NOMO-1 treated with DMSO at 0.1 percent for 48 hours (cell line): ENCODE data around the gene BCAR1.
A peak's percentile ranks its signal among the peaks of the same experiment; 100 is the strongest.
"Not testable (repeated sequence)": the region's sequence is repeated elsewhere in the genome, so short reads cannot be mapped to it uniquely, and the experiment has no call there.

Source experiments
- DNase-seq: peaks from one replicate; lab custom pipeline; 2025; ENCODE audit not compliant: unreplicated experiment; lab: John Stamatoyannopoulos, UW

Gene BCAR1, protein sequence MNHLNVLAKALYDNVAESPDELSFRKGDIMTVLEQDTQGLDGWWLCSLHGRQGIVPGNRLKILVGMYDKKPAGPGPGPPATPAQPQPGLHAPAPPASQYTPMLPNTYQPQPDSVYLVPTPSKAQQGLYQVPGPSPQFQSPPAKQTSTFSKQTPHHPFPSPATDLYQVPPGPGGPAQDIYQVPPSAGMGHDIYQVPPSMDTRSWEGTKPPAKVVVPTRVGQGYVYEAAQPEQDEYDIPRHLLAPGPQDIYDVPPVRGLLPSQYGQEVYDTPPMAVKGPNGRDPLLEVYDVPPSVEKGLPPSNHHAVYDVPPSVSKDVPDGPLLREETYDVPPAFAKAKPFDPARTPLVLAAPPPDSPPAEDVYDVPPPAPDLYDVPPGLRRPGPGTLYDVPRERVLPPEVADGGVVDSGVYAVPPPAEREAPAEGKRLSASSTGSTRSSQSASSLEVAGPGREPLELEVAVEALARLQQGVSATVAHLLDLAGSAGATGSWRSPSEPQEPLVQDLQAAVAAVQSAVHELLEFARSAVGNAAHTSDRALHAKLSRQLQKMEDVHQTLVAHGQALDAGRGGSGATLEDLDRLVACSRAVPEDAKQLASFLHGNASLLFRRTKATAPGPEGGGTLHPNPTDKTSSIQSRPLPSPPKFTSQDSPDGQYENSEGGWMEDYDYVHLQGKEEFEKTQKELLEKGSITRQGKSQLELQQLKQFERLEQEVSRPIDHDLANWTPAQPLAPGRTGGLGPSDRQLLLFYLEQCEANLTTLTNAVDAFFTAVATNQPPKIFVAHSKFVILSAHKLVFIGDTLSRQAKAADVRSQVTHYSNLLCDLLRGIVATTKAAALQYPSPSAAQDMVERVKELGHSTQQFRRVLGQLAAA

GRCh38 chr16:75251280-75252048, at the start of gene BCAR1:
Gene BCAR1 (minus strand): TSS chr16:75251624. CDS start chr16:75251482, 142 bp downstream.
- DNase-seq = peak; percentile 64

- no peak for DNase-seq
Observed at GRCh38 chr16:75298267-75298666, 46.8 kb upstream of the BCAR1 start.

GRCh38 chr16:75296606-75297005, 45.2 kb upstream of the BCAR1 start:
- no peak for DNase-seq

GRCh38 chr16:75294773-75295459, 43.5 kb upstream of the BCAR1 start:
- no peak for DNase-seq

DNA sequence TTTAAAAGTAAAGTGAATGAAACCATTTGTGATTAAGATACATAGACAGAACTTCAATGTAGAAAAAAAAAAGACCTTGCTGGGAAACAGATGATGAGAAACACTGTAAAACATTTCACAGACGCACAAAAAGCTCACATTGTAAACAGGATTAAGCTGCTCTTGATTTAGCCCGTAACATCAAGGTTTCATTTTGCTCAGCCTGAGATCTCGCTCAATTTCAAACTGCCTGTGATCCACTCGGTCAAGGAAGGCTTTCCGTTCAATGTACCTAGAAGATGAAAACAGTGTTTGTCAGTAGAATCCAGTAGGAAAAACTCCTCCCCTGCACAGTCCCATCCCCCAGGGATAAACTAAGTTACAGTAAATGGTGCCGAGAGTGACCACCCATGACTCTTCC, 42.3 kb upstream of the BCAR1 start:
- no peak for DNase-seq

DNA sequence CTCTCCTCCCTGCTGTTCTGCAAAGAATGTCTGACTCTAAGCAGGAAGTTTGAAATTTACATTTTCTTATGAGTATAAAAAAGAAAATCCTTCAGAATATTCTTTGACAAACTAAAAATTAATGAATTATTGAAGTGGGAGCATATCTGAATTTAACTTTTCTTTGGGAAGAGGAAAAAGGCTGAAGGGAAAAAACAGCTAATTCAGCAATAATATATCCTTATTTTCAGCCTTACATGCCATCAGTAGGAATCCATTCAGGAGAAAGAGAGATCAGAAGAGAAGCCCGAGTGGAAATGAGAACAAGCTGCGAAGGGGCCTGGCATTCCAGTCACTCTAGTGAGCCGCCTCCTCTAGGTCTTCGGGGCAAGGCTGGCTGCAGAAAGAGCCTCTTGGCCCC, 41.7 kb upstream of the BCAR1 start:
- no peak for DNase-seq

DNA sequence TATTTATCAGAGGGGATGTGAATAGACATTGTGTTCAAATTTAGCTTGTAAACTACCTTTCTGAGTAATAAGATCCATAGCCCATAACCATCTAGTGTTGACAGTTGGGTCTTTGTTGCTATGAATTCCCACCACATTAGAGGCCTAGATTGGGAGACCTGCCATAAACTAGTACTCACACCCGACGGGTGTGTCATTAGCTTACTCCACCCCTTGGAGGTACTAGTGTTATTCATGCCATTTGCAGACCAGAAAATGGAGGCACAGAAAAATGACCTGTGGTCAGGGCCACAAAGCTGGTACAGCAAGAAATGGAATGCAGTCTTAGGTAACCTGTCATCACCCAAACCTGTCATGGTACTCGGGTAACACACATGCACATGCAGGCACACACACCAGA, 41.3 kb upstream of the BCAR1 start:
- no peak for DNase-seq

DNA sequence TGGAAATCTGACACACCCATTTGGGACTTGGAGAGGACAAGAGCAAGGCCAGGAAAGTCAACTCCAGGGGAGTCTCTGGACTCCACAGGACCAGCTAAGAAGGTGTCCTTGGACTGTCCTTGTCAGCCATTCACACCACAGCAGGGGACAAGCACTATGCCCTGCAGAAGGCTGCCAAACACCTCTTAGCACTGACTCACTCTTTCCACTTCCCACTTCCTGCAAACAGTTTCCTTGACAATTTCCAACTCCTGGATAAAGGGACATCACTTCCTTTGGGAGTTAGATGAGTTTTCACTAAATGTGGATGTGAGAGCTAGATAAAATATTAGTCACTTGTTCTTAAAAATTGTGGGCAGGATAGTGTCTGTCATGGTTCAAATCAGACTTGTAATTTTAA, 37.8 kb upstream of the BCAR1 start:
- DNase-seq = no peak

DNA sequence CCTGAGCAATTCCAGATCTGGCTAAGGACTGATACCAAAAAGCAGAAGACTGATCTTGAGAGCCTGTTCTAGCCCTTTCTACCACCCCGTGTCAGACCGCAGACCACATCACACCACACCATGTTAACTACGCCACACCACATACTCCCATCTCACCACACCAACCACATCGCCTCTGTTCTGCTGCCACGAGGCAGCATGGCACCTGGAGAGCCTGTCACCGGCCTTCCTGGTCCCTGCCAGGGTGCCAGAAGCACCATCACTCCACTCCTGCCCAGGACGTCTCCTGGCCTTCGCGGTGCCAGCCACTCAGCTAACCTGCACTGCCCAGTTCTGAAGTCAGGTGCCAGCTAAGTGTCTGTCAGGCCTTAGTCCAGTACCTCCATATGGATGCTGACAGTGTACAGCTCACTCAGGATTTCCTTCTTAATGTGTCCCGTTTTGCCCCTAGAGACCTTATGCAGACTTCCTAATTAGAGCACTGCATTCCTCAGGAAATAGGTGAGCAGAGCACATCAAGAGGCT, 37.2 kb upstream of the BCAR1 start:
- DNase-seq = no peak

DNA sequence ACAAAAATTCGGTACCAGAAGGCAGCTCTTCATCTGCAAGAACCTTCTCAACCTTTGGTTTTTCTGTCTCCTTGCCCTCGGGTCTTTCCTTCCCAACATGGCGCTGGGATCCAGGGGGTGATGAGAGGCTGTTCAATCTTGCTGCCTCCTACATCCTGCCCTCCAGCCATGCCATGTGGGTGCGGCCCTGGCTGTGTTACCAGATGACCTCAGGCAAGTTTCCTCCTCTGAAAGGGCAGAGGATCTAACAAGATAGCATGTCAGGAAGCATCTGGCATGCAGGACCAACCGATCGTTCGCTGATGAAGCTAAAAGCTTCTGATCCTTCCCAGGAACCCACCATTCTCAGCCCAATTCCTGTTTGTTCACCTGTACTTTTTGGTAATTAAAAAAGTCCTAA, 36.8 kb upstream of the BCAR1 start:
- DNase-seq = no peak

- no peak for DNase-seq
Observed at GRCh38 chr16:75287708-75288107, 36.3 kb upstream of the BCAR1 start.

DNA sequence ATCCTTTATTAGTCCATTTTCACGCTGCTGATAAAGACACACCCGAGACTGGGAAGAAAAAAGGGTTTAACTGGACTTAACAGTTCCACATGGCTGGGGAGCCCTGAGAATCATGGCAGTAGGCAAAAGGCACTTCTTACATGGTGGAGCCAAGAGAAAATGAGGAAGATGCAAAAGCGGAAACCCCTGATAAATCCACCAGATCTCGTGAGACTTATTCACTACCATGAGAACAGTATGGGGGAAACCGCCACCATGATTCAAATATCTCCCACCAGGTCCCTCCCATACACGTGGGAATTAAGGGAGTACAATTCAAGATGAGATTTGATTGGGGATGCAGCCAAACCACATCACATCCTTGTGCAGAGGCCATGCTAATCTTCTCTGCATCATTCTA, 35.0 kb upstream of the BCAR1 start:
- DNase-seq = no peak

DNA sequence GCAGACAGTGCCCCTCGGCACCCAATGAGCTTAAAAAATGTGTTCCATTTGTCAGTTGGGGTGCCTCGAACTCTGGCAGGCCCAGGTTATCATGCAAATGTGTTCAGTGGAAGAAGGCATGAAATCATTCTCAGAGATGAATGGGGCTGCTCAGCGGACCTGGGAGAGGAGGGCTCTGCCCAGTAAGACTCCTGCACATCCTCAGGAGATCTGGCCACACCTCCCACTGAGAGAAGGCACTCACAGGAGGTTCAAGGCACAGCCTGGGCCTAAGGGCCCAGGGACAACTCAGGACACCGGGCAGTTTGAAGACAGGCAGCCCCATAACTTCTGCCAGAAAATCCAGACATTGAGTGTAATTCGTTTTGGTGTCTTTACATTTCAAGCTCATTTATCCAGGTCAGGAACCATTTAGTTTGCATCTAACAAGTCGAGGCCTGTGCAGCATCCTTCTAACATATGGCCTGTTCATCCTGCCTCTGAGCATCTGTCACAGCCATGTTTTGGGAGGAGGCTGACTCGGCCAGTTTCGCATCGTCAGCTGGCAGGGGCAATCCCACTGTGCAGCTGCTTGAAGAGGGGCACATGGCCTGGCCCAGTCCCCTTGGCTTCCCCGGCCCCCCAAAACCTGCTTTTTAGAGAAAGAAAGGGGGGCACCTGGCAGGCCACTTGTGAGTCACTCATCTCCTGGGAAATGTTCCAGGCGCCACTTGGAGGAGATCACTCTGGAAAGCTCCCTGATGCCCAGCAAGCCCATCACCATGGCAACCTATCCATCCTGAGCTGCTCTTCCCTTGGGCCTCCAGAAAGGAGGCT, 31.2 kb upstream of the BCAR1 start:
- DNase-seq = no peak

DNA sequence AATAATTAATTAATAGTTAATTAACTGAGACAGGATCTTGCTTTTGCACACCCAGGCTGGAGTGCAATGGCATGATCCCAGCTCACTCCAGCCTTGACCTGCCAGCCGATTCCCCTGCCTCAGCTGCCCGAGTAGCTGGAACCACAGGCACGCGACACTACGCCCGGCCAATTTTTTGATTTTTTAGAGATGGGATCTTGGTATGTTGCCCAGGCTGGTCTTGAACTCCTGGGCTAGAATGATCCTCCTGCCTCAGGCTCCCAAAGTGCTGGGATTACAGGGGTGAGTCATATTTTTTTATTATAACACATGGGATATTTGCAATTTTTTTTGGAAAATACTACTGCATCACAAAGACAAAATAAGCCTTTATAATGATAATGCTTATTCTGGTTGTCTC, 30.4 kb upstream of the BCAR1 start:
- no peak for DNase-seq

DNA sequence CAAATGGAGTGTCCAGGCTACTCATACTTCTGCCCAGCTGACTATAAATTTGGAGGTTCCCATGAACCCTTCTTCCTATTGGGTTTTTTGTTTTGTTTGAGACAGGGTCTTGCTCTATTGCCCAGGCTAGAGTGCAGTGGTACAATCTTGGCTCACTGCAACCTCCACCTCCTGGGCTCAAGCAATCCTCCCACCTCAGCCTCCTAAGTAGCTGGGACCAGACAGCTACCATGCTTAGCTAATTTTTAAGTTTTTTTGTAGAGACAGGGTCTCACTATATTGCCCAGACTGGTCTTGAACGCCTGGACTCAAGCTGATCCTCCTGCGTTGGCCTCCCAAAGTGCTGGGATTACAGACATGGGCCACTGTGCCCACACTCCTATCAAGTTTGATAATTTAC, 29.6 kb upstream of the BCAR1 start:
- not testable (repeated sequence) for DNase-seq

- DNase-seq = no peak
Observed at GRCh38 chr16:75280331-75280804, 28.9 kb upstream of the BCAR1 start.

- DNase-seq = no peak
Observed at GRCh38 chr16:75279305-75279704, 27.9 kb upstream of the BCAR1 start.

- no peak for DNase-seq
Observed at GRCh38 chr16:75273054-75273925, 21.9 kb upstream of the BCAR1 start.

DNA sequence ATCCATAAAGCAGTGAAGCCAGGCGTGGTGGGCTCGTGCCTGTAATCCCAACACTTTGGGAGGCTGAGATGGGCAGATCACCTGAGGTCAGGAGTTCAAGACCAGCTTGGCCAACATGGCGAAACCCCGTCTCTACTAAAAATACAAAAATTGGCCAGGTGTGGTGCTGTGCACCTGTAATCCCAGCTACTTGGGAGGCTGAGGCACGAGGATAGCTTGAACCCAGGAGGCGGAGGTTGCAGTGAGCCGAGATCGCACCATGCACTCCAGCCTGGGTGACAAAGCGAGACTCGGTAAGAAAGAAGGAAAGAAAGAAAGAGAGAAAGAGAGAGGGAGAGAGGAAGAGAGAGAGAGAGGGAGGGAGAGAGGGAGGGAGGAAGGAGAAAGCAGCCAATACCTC, 21.2 kb upstream of the BCAR1 start:
- DNase-seq = not testable (repeated sequence)
